Stimulated activated CD4-positive, alpha-beta T cell treated with anti-CD3 and anti-CD28 coated beads, Interleukin-15, amount 100 ng/mL, for 1 hour (primary cell): ENCODE data around the gene NEDD4L.
"Not testable (repeated sequence)": the region's sequence is repeated elsewhere in the genome, so short reads cannot be mapped to it uniquely, and the experiment has no call there.

Experiments used
- DNase-seq, 2 donors: peaks; one replicate each; pipeline ENCODE4 v3.0.0-alpha.2; 2020; ENCODE audit warnings: low read depth in 1 of 2, low spot score in 1 of 2

NEDD4L gene

GRCh38 chr18:58409802-58410445 is 365.9 kb downstream of the NEDD4L start:
- no peak for DNase-seq

DNA sequence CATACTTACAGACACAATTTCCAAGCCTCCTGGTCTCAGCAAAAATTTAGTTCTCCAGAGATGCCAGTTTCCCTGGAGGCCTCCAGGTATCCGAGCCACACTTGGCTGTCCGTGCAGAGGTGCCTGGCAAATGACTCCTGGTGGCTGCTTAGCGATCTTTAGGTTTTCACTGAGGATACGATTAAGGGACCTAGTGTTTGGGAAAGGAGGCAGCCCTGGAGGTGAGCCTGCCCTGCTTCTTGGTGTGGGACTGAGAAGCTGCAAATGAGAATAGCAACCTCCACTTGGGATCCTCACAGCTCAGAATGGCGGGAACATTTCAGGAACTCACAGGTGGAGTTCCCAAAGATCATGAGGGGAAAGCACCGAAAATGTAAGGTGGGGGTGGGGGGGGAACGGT is 367.3 kb downstream of the NEDD4L start:
- DNase-seq = no peak

- no peak for DNase-seq
Observed at GRCh38 chr18:58412844-58413666, 369.0 kb downstream of the NEDD4L start.

DNA sequence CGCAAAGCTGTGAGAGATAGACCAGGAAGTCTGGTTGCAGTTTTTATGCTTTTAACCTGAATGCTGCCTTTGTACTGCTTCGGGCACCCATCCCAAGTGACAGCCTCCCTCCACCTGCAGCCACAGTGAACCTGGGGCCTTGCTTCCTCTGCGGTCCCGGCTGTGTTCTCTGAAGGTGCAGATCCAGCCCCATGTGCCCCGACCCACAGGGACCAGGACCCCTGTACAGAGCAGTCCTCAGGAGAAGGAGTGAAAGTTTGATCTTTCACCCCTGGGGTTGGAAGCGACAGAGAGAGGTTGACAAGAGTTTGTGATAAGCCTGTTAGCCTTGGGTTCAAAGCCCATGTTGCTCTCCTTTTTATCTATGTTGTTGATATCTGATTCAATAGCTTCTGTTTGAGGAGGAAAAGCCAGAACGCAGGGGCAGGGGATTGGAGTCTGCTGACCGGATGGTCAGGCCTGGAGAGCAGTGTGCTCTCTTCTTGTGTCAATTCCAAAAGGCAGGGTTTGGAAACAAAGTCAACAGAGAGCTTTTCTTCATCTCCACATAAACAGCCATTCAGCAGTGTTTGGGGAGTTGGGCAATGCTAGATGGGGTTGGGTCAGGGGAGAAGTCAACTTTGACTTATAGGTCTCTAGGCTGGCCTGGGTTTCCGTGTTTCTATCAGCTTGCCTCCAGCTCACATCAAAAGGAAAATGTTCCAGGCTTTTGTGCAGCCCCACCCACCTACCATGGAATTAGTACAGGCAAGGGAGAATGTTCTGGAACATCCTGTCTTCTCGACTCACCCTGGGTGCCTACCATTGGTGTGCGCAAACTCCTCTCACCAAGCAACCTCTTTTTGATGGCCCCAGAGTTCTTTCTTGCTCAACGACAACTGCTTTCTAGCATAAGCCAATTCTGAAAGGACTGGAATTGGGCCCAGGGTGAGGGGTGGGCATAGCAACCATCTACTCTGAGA is 369.9 kb downstream of the NEDD4L start:
- no peak for DNase-seq

DNA sequence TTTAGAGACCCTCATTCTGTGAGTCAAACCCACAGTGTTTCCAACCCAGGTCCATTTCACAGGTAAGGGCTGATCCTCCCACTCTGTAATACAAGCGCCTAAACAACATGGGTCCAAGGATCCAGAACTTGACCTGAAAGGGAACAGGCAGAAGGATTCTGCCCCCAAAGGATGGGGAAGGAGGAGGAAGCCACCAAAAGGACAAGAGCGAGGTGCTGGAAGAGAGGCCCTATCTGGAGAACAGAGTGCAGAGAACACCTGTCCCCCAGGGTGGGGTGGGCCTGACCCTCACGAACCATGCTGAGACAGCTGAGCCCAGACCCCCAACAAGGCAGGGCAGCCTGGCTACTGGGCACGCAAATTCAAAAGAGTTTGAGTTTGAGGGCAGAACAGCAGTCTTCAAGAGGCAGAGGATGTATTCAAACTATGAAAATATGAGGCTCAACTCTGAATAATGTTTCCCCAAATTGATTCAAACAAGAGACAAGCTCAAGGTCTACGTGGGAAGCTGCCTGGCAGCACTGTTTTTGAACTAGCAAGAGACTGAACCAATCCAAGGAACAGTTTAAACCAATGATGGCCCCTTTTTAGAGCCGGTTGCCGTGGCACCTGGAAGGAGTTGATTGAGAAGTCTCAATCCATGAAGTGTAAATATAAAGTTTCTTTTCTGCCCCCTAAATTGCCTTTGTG is 372.1 kb downstream of the NEDD4L start:
- no peak for DNase-seq

DNA sequence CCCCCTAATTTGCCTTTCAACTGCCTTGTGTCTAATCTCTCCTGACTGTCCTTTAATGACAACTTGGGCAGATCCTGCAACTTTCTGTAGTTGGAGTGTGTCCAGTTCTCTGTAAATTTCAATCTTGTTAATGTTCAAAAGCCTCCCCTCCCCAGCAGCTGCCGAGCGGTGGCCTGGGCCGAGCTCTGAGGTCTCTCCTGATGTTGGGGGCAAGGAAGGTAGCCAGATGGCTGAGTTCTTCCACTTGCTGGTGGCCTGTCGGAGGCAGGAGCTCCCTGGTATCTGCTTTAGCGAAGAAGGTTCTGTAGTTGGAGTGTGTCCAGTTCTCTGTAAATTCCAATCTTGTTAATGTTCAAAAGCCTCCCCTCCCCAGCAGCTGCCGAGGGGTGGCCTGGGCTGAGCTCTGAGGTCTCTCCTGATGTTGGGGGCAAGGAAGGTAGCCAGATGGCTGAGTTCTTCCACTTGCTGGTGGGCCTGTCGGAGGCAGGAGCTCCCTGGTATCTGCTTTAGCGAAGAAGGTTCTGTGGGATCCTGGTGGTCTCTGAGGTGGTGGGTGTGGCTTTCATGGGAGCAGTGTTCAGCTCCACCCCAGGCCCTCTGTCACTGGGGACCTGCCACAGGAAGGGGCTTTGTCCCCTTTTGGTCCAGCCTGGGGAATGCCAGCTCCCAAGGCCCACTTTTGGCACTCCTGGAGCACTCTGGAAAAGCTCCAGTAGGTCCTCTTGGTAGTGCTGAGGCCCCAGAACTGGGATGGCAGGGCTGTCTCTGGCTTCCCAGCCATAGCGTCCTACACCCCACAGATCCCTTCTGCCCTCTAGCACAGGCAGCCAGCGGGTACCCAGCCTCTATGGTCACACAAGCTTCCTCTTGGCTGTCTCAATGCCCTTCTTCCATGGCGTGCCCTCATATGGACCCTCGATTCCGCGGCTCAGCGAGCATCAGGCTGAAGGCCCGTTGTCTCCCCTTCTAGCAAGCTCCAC is 373.0 kb downstream of the NEDD4L start:
- DNase-seq = no peak

DNA sequence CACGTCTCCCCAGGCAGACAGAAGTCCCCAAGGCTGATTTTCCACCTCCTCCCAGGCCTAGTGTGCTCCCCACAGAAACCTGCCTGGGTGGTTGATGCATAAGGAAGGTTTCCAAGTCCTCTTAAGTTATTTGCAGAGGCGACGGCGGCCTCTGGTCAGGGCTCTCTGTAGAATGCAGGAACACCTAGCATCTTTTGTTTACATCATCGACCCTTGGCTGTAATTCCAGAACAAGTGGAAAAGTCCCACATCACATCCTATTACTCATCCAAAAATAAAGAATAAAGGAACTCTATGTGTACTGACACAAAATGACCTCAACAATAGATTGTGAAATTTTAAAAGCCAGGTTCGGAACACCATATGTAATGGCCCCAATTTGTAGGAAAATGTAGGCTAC is 373.7 kb downstream of the NEDD4L start:
- no peak for DNase-seq

- no peak for DNase-seq
Observed at GRCh38 chr18:58418361-58418760, 374.3 kb downstream of the NEDD4L start.

DNA sequence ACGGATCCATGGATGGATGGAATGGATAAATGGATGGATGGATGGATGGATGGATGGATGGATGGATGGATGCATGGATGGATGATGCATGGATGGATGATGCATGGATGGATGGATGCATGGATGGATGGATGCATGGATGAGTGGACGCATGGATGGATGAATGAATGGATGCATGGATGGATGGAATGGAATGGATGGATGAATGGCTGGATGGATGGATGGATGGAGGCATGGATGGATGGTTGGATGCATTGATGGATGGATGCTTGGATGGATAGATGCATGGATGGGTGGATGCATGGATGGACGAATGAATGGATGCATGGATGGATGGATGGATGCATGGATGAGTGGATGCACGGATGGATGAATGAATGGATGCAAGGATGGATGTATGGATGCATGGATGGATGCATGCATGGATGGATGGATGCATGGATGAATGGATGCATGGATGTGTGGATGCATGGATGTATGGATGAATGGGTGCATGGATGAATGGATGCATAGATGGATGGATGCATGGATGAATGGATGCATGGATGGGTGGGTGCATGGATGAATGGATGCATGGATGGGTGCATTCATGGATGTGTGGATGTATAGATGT is 375.7 kb downstream of the NEDD4L start:
- DNase-seq = no peak

- no peak for DNase-seq
Observed at GRCh38 chr18:58426611-58427010, 382.6 kb downstream of the NEDD4L start.

DNA sequence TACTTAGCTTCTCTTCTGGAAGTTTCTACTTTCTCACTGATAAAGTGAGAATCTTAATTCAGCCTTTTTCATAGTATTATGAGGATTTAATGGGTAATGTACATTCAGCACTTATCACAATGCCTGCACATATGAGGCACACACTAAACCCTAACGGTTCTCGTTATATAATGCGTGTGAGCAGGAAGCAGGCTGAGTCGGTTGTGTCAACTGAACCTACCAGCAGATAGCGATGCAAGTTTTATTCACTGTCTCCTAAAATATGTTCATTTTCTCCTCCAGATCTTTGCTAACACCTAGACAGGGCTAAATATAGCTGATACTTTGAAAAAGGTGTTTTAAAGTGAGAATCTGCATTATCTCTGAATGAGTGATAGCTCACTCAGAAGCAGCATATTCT is 383.3 kb downstream of the NEDD4L start:
- DNase-seq = no peak

GRCh38 chr18:58429442-58429841 is 385.4 kb downstream of the NEDD4L start:
- no peak for DNase-seq

GRCh38 chr18:58431215-58431614 is 387.2 kb downstream of the NEDD4L start:
- DNase-seq = no peak

GRCh38 chr18:58432050-58432727 is 388.2 kb downstream of the NEDD4L start:
- no peak for DNase-seq

- DNase-seq = not testable (repeated sequence)
Observed at GRCh38 chr18:58435221-58436005, 391.4 kb downstream of the NEDD4L start.

GRCh38 chr18:58438161-58438957 is 394.3 kb downstream of the NEDD4L start:
- no peak for DNase-seq

- DNase-seq = no peak
Observed at GRCh38 chr18:58438958-58439300, 394.9 kb downstream of the NEDD4L start.
